Activated CD4-positive, alpha-beta T cell treated with anti-CD3 and anti-CD28 coated beads, Interleukin-2, amount 10 ng/mL, durations not matched to agents 24 days and 14 days (primary cell): ENCODE data around the gene FSTL4. TPM values are rescaled to one million over a fixed set of nuclear protein-coding genes. Genes with fewer than 3 reads are reported as not detected.

Experiments used
- DNase-seq: peaks from one replicate; pipeline ENCODE4 v3.0.0; 2022
- H3K27ac Mint-ChIP-seq: one replicate; pipeline ENCODE4 v1.8.0; 2022; ENCODE audit warnings: mild to moderate bottlenecking, mixed read lengths
- H3K27me3 Mint-ChIP-seq: one replicate; pipeline ENCODE4 v1.8.0; 2022; ENCODE audit warnings: mixed read lengths
- H3K36me3 Mint-ChIP-seq: one replicate; pipeline ENCODE4 v1.8.0; 2022; ENCODE audit warnings: low read depth, mild to moderate bottlenecking, mixed read lengths
- H3K4me1 Mint-ChIP-seq: one replicate; pipeline ENCODE4 v1.8.0; 2021; ENCODE audit warnings: mixed read lengths
- H3K4me3 Mint-ChIP-seq: one replicate; pipeline ENCODE4 v1.8.0; 2022; ENCODE audit warnings: mild to moderate bottlenecking, moderate library complexity, mixed read lengths
- H3K9me3 Mint-ChIP-seq: one replicate; pipeline ENCODE4 v1.8.0; 2021; ENCODE audit warnings: mixed read lengths
- intact Hi-C: fragments of 100-400 bp; cut with micrococcal nuclease; formaldehyde crosslinking; loops from one replicate; pipeline ENCODE4 v1.15.1; 2023
- total RNA-seq: library from RNA; stranded (reverse); gene quantifications from 2 replicates; pipeline ENCODE4 v1.2.3, GENCODE V29; 2022

Gene FSTL4
- total RNA-seq, 1 donor from 2014 or later: 0.42 TPM

DNA sequence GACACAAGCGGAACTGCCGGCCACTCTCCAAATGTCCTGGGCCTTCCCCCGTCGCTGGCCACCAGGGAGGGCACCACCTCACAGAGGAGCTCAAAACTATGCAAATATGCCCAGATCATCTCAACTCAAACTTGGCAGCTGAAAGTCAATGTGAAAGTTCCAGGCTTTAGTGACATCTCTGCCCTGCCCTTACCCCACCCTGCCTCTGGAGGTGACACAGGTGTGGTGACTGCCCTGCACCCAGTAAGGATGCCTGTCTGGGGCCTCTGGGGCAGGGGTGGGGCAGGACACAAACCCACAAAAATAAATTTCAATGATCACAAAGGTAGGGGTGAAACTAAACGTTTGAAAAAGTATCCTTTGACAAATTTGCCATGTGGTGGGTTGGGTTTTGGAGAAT, 347.1 kb downstream of the FSTL4 start:
- H3K4me3 Mint-ChIP-seq: no peak overlapping the region
- H3K27me3 Mint-ChIP-seq: peaks cover 10% of the 10 kb centered on the region
- H3K4me1 Mint-ChIP-seq: no peaks in the 10 kb centered on the region
- intact Hi-C loops: no loop called here
- H3K36me3 Mint-ChIP-seq: no peaks in the 10 kb centered on the region
- DNase-seq: no peak
- H3K27ac Mint-ChIP-seq: no peak overlapping the region
- H3K9me3 Mint-ChIP-seq: no peaks in the 10 kb centered on the region

DNA sequence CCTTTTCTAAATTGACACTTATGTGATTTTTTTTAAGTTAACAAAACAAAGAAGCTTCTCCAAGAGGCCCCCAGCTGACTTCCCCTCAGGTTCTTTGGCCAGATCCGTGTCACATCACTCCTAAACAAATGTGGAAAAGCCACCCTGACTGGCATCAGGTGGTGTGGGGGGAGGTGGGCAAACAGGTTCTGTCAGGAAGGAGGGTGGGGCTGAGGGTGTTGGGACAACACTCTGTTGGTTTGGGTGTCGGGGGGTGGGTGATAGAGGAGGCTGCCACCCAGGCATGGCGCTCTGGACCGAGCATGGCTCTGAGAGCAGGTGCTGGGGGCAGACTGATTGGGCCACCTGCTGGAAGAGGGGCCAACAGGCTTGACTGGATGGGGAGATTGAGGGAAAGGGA, 349.7 kb downstream of the FSTL4 start:
- Mint-ChIP-seq H3K36me3 (no peaks in the 10 kb centered on the region), H3K4me1 (peaks cover 8% of the 10 kb centered on the region), H3K4me3 (no peak overlapping the region), H3K27ac (no peak overlapping the region), H3K27me3 (peaks cover 6% of the 10 kb centered on the region), H3K9me3 (no peaks in the 10 kb centered on the region)
- intact Hi-C loops: no loop called here
- DNase-seq: no peak

DNA sequence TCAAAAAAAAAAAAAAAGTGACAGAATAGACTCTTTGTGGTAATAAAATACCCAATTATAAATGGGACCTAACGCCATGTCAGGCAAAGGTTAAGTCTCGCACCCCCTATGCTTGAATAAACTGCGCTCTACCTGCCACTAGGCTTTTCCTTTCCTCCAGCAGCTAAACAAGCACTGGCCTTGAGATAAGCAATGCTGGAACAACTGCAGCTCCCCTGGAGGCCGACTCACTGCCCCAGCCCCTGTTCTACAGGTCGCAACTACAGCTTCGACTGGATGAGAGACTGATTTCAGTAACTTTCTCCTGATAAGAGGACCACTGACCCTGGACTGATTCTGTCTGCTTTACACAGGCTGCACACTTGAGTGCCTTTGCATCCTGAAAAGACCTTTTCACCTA, 350.3 kb downstream of the FSTL4 start:
- no peak overlapping the region for H3K4me3 Mint-ChIP-seq
- H3K27ac Mint-ChIP-seq: no peak overlapping the region
- H3K36me3 Mint-ChIP-seq: no peaks in the 10 kb centered on the region
- no peaks in the 10 kb centered on the region for H3K9me3 Mint-ChIP-seq
- intact Hi-C loops: no loop called here
- H3K4me1 Mint-ChIP-seq: peaks cover 8% of the 10 kb centered on the region
- peaks cover 6% of the 10 kb centered on the region for H3K27me3 Mint-ChIP-seq
- no peak for DNase-seq

DNA sequence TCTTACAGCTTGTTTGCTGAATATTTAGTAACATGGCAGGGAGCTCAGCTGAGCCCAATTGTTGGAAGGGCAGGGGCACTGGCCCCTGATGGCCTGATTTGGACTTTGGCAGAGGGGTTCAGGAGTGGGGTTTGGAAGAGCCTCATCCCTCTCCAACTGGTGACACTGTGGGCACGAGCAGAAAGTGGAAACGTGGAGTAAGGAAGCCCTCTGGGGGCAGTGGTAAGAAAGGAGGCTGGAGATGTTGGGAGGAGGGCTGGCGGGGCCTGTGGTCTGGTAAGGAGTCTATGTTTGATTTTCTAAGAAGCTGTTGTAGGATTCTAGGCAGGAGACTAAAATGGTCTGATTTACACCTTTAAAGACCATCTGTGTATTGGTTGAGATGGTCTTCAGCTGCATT, 351.6 kb downstream of the FSTL4 start:
- Mint-ChIP-seq H3K27me3 (peaks cover 6% of the 10 kb centered on the region), H3K36me3 (no peaks in the 10 kb centered on the region), H3K4me3 (no peak overlapping the region), H3K9me3 (no peaks in the 10 kb centered on the region), H3K27ac (no peak overlapping the region), H3K4me1 (peaks cover 8% of the 10 kb centered on the region)
- intact Hi-C loops: no loop called here
- no peak for DNase-seq

DNA sequence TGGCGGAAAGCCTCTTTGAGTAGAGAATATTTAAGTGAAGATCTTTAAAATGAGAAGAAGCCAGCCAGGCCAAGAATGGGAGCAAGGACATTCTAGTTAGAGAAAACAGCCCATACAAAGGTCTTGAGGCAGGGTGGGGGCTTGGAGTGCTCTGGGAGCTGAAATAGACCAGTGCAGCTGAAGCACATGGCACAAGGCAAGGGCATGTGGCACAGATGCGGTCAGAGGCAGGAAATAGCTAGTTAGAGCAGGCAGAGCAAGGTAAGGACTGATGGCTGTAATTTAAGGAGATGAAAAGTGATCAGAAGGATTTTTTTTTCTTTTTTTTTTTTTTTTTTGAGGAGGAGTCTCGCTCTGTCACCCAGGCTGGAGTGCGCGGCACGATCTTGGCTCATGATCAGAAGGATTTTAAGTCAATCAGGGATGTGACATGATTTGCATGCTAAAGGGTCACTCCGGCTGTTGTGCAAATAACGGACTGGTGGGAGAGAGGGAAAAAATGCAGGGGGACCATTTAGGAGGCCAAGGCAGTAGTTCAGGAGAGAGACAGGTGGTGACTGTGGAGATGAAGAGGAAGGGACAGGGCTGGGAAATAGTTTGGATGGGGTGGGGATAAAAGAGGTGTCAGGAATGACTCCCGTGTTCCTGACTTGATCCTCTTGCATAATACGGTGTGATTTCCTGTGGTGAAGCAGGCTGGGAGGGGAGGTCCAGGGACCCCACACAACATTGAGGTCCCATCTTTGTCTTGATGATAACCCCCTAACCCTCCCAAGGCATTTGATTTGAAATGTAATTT, 352.9 kb downstream of the FSTL4 start:
- no peak overlapping the region for H3K27ac Mint-ChIP-seq
- DNase-seq: no peak
- no peaks in the 10 kb centered on the region for H3K9me3 Mint-ChIP-seq
- no peaks in the 10 kb centered on the region for H3K36me3 Mint-ChIP-seq
- peaks cover 8% of the 10 kb centered on the region for H3K4me1 Mint-ChIP-seq
- no peak overlapping the region for H3K4me3 Mint-ChIP-seq
- intact Hi-C loops: no loop called here
- H3K27me3 Mint-ChIP-seq: peaks cover 6% of the 10 kb centered on the region

DNA sequence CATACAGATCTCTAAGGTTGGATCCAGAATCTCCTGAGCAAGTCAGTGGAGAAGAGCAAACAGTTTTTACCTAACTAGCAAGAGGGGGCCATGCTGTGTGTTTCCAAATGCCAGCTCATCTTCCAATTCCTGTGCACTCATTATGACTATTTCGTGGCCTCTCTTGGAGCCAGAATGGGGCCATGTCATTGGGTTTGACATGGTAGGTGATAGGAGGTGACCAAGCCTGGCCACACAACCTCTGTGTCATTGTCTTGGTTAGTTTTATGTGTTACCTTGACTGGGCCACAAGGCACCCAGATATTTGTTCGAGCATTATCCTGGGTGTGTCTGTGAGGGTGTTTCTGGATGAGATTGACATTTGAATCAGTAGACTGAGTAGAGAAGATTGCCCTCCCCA, 354.4 kb downstream of the FSTL4 start:
- Mint-ChIP-seq H3K4me1 (peaks cover 8% of the 10 kb centered on the region), H3K27ac (no peak overlapping the region), H3K27me3 (no peaks in the 10 kb centered on the region), H3K36me3 (no peaks in the 10 kb centered on the region), H3K9me3 (no peaks in the 10 kb centered on the region), H3K4me3 (no peak overlapping the region)
- intact Hi-C loops: no loop called here
- DNase-seq: no peak

DNA sequence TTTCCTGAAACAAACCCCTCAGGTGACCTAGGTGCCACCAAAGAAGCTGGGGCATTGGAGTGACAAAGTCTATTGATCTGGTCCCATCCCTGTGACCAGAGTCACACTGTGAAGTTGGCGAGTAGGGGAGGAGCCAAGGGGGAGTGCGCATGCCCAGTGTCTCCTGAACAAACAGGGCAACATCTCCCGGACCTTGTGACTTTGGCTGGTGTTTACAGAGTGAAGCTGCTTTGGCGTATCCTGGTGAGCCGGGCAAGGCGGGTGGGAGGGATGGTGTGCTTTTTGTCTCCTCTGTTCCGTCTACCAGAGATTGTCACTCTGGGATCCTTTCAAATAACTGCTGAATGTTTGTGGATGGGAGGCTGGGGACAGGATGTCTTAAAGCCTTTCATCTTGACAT, 356.1 kb downstream of the FSTL4 start:
- no peaks in the 10 kb centered on the region for H3K9me3 Mint-ChIP-seq
- no peaks in the 10 kb centered on the region for H3K36me3 Mint-ChIP-seq

DNA sequence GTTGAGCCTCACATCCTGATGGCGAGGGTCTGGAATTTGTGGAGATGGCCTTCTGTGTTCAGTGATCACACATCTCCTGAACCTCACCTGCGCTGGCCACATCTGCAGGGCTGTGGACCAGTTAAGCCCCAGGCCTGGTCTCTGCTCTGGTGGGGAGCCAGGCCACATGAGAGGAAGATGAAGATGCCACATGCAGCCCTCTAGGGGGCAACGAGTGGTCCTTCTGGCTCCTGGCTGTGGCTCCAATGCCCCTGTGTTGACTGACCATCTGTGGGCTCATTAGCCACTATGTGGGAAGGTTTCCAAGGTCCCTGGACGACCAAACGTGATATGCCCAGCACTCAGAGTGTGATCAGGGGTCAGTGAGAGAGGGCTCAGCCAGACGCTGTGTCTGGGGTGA, 357.5 kb downstream of the FSTL4 start:
- Mint-ChIP-seq H3K27ac (no peak overlapping the region), H3K9me3 (no peaks in the 10 kb centered on the region)

More for the DNA sequence above, 356.1 kb downstream of the FSTL4 start:
- H3K4me3 Mint-ChIP-seq: no peak overlapping the region
- H3K27me3 Mint-ChIP-seq: no peaks in the 10 kb centered on the region
- intact Hi-C loops: no loop called here
- DNase-seq: no peak
- H3K27ac Mint-ChIP-seq: no peak overlapping the region
- H3K4me1 Mint-ChIP-seq: peaks cover 8% of the 10 kb centered on the region

DNA sequence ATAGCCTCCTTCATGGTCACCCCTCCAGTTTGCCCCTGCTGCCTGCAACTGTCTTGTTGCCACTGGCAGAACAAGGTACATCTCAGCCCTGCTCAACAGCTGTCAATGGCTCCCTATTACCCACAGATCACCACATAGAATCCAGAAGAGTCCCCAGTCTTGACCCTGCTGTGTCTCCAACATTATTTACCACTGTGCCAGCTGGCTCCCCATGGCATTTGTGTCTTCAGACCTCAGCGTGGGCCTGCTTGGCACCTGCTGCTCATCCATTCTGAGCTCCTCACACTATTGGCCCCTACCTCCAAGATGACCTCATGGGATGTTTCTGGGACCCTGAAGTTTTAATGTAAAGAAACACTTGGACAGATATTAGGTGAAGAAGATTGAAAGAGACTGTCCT, 358.7 kb downstream of the FSTL4 start:
- Mint-ChIP-seq H3K36me3 (no peaks in the 10 kb centered on the region), H3K27me3 (no peaks in the 10 kb centered on the region), H3K27ac (no peak overlapping the region), H3K9me3 (no peaks in the 10 kb centered on the region), H3K4me1 (peaks cover 5% of the 10 kb centered on the region), H3K4me3 (no peak overlapping the region)
- intact Hi-C loops: no loop called here
- no peak for DNase-seq

More for the DNA sequence above, 357.5 kb downstream of the FSTL4 start:
- H3K27me3 Mint-ChIP-seq: no peaks in the 10 kb centered on the region
- intact Hi-C loops: no loop called here
- peaks cover 8% of the 10 kb centered on the region for H3K4me1 Mint-ChIP-seq
- no peak for DNase-seq
- no peaks in the 10 kb centered on the region for H3K36me3 Mint-ChIP-seq
- no peak overlapping the region for H3K4me3 Mint-ChIP-seq

DNA sequence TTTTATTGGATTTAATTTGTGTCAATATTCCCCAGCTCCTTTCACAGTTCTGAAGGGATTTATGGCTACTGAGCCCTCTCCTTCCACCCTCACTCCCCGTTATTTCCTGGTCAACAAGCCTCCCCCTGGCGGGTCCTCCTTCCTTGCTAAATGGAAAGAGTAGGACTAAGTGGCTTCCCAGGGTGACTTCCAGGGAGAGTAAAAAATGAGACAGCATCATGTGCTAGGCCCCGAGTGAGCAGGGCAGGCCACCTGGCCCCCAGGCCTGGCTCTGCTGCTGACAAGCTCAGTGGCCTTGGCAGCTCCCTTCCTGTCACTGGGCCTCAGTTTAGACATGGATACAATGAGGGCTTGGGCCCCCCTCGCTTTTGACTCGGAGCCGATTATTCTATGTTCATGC, 359.3 kb downstream of the FSTL4 start:
- no peak for DNase-seq
- H3K4me3 Mint-ChIP-seq: no peak overlapping the region
- H3K27ac Mint-ChIP-seq: no peak overlapping the region
- no peaks in the 10 kb centered on the region for H3K36me3 Mint-ChIP-seq
- H3K27me3 Mint-ChIP-seq: no peaks in the 10 kb centered on the region
- H3K9me3 Mint-ChIP-seq: no peaks in the 10 kb centered on the region
- H3K4me1 Mint-ChIP-seq: peaks cover 4% of the 10 kb centered on the region
- intact Hi-C loops: no loop called here

DNA sequence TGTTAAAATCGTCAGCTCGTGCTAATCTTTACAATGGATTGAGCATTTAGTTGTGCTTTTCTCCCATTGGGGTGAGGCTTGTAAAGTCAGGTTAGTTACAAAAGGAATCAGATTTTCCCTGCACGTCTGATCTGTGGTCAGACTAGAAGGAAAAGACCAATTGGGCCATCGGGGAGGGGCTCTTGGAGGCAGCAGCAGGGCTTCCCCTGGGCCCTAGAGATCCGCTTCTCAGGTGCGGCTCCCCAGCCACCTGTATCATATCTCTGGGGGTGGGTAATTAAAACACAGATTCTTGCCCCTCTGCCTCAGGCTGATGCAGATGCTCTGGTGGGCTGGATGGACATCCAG, 360.2 kb downstream of the FSTL4 start:
- no peak overlapping the region for H3K4me3 Mint-ChIP-seq
- H3K36me3 Mint-ChIP-seq: no peaks in the 10 kb centered on the region
- intact Hi-C loops: no loop called here
- no peaks in the 10 kb centered on the region for H3K4me1 Mint-ChIP-seq
- no peak for DNase-seq
- H3K27ac Mint-ChIP-seq: no peak overlapping the region
- no peaks in the 10 kb centered on the region for H3K27me3 Mint-ChIP-seq
- H3K9me3 Mint-ChIP-seq: no peaks in the 10 kb centered on the region

DNA sequence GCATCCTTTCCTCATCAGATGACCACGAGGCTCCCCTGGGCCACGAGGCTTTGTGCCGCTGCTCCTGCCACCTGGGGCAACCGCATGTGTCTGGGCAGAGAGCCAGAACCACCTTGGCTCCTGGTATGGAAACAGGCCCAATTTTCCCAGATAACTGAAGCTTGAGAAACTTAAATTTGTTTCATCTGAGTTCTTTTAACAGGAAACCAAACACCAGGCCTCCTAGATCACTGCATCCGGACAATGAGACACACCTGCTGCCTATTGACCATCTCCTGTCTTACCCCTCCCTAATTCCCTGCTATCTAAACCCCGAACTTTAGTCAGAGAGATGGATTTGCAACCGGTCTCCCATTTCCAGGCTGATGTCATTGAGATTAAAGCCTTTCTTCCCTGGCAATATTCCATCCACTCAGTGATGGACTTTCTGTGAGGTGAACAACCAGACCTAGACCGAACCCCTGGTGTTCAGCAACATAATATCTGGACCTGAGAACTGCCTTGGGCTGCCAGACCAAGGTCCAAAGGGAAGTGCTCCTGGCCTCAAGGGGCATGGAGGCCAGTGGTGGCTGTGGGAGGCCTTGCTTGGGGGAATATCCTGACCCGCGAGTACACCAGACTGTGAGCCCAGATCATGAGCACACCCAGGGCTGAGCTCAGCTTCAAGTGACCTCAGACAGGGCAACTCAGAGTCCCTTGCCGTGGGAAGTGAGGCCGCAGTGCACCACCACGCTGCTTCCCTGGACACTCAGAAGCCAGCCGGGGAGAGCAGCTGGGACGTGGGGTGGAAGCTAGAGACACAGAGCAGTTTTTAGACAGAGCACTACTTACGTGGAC, 360.8 kb downstream of the FSTL4 start:
- no peaks in the 10 kb centered on the region for H3K4me1 Mint-ChIP-seq
- H3K9me3 Mint-ChIP-seq: no peaks in the 10 kb centered on the region
- DNase-seq: no peak
- intact Hi-C loops: no loop called here
- H3K27me3 Mint-ChIP-seq: no peaks in the 10 kb centered on the region
- H3K36me3 Mint-ChIP-seq: no peaks in the 10 kb centered on the region
- no peak overlapping the region for H3K4me3 Mint-ChIP-seq
- no peak overlapping the region for H3K27ac Mint-ChIP-seq

DNA sequence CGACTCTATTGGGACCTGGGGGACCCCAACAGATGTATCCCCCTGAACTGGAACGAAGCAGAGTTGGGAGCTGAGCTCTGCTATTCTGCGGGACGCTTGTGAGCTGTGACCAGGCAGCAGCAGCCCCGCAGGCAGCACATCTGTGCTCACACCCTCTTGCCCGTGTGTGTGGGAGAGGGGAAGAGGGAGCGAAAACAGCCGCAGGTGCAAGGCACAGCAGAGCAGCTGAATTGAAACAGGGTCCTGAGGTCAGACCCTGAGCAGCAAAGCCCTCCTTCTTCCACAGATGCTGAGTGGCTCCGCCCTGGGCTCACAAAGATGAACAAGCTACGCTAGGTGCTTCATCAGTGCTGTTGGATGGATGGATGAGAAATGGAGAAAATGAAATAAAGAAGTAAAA, 361.8 kb downstream of the FSTL4 start:
- intact Hi-C loops: no loop called here

DNA sequence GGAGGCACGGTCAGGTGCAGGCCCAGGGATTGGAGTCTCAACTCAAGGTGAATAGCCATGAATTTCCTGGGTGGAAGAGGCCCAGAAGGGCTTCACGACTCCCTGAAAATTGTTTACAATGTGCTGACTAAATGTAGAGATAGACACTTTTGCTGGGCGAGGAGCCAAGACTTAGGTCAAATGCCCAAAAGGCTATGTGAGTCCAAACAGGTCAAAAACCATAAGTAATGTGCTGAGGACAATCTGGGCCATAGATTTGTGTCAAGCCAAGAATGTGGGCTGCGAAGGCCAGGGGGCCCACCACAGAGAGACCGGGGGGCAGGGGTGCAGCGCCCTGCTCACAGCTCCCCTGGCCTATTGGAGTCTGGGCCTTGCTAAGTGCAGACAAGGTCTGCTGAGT, 362.7 kb downstream of the FSTL4 start:
- intact Hi-C loops: no loop called here

More for the DNA sequence above, 361.8 kb downstream of the FSTL4 start:
- H3K27me3 Mint-ChIP-seq: no peaks in the 10 kb centered on the region
- H3K9me3 Mint-ChIP-seq: no peaks in the 10 kb centered on the region
- no peaks in the 10 kb centered on the region for H3K36me3 Mint-ChIP-seq
- no peak for DNase-seq
- no peak overlapping the region for H3K4me3 Mint-ChIP-seq
- peaks cover under 1% of the 10 kb centered on the region for H3K4me1 Mint-ChIP-seq
- H3K27ac Mint-ChIP-seq: no peak overlapping the region

More for the DNA sequence above, 362.7 kb downstream of the FSTL4 start:
- Mint-ChIP-seq H3K36me3 (no peaks in the 10 kb centered on the region), H3K9me3 (no peaks in the 10 kb centered on the region), H3K27ac (no peak overlapping the region), H3K4me1 (peaks cover 5% of the 10 kb centered on the region), H3K27me3 (no peaks in the 10 kb centered on the region), H3K4me3 (no peak overlapping the region)
- DNase-seq: no peak
